Stimulated activated CD4-positive, alpha-beta T cell treated with anti-CD3 and anti-CD28 coated beads, Interleukin-4, amount 100 ng/mL, for 4 hours (primary cell): ENCODE results near the gene MRPS15.

ENCODE experiments used
- DNase-seq, 2 experiments: peaks; one replicate each; pipeline ENCODE4 v3.0.0-alpha.2; 2020

MRPS15 gene

GRCh38 chr1:36417931-36418330 is 46.3 kb downstream of the MRPS15 start:
- DNase-seq: no peak

GRCh38 chr1:36415661-36416326 is 48.4 kb downstream of the MRPS15 start:
- DNase-seq: no peak

GRCh38 chr1:36414384-36414783 is 49.8 kb downstream of the MRPS15 start:
- DNase-seq: no peak

GRCh38 chr1:36411674-36412648 is 52.2 kb downstream of the MRPS15 start:
- DNase-seq: peak in 1 of 2 experiments; percentile 39

- DNase-seq: no peak
These were observed 55.7 kb downstream of the MRPS15 start for GRCh38 chr1:36408479-36408878.

GRCh38 chr1:36406440-36406839 is 57.7 kb downstream of the MRPS15 start:
- no peak for DNase-seq
